Measurements from ENCODE around the gene SLC45A2.
"Not testable (repeated sequence)": the region's sequence is repeated elsewhere in the genome, so short reads cannot be mapped to it uniquely, and the experiment has no call there.

SLC45A2 gene

DNA sequence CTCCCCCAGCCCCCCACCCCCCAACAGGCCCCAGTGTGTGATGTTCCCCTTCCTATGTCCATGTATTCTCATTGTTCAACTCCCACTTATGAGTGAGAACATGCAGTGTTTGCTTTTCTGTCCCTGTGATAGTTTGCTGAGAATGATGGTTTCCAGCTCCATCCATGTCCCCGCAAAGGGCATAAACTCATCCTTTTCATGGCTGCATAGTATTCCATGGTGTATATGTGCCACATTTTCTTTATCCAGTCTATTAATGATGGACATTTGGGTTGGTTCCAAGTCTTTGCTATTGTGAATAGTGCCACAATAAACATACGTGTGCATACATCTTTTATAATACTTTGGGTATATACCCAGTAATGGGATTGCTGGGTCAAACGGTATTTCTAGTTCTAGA lies 69.6 kb downstream of the SLC45A2 start:
- DNase-seq: not testable (repeated sequence)

- DNase-seq: not testable (repeated sequence)
Observed at GRCh38 chr5:33906248-33906647, 78.2 kb downstream of the SLC45A2 start.

GRCh38 chr5:33905381-33905780 lies 79.1 kb downstream of the SLC45A2 start:
- DNase-seq: no peak

- DNase-seq: no peak
Observed at GRCh38 chr5:33903118-33903517, 81.4 kb downstream of the SLC45A2 start.

DNA sequence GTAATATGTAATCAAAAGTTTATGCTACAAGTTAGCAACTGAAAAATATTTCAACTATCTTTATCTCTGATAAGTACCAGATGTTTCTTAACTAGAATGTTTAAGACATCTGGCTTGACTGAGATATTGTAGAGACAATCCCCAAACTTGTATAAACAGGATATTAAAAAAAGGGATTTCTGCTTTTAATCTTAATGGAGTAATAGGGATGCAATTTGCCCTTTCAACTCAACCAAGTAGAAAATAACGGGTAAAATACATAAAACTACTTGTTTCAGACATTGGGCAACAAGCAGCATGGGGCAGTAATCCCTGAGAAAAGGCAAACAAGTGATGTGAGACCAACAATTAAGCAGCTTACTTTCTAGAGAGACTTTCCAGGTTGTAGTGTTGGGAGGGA lies 83.3 kb downstream of the SLC45A2 start:
- no peak for DNase-seq

All from NCI-H1417 treated with DMSO at 0.1 percent for 48 hours (cell line).